Measurements from ENCODE around the gene ZMYND8. TPM values are rescaled to one million over a fixed set of nuclear protein-coding genes. Genes with fewer than 3 reads are reported as not detected.
"Not testable (repeated sequence)": the region's sequence is repeated elsewhere in the genome, so short reads cannot be mapped to it uniquely, and the experiment has no call there.

Gene ZMYND8
- total RNA-seq, 1 donor from 2014 or later = 47.0 TPM

- intact Hi-C loops (cut with micrococcal nuclease) = no loop called here
Measured at GRCh38 chr20:47373206-47373733, 16.8 kb upstream of the ZMYND8 start.

- intact Hi-C loops (cut with micrococcal nuclease) = no loop called here
Measured at GRCh38 chr20:47370850-47371782, 14.6 kb upstream of the ZMYND8 start.

- intact Hi-C loops (cut with micrococcal nuclease) = no loop called here
Measured at GRCh38 chr20:47370214-47370613, 13.7 kb upstream of the ZMYND8 start.

- intact Hi-C loops (cut with micrococcal nuclease) = no loop called here
Measured at GRCh38 chr20:47368301-47368700, 11.8 kb upstream of the ZMYND8 start.

- intact Hi-C loops (cut with micrococcal nuclease) = not testable (repeated sequence)
Measured at GRCh38 chr20:47366301-47366700, 9.8 kb upstream of the ZMYND8 start.

DNA sequence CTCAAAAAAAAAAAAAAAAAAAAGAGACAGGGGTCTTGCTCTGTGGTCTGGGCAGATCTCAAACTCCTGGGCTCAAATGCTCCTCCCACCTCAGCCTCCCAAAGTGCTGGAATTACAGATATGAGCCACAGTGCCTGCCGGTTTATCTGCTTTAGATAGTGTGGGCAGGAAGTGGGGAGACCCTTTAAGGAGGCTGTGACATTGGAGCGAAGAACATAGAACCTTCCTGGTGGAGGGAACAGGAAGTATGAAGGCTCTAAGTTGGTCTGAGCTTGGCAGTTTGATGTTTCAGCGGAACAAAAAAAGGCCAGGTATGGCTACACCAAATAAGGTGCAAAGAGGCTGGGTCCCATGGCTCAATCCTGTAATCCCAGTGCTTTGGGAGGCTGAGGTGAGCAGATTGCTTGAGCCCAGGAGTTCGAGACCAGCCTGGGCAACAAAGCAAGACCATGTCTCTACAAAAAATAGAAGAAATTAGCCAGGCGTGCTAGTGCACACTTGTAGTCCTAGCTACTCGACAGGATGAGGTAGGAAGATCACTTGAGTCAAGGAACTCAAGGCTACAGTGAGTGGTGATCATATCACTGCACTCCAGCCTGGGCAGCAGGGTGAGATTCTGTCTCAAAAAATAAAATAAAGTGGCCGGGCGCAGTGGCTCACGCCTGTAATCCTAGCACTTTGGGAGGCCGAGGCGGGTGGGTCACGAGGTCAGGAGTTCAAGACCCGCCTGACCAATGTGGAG is 8.7 kb upstream of the ZMYND8 start:
- intact Hi-C loops (cut with micrococcal nuclease) = no loop called here

DNA sequence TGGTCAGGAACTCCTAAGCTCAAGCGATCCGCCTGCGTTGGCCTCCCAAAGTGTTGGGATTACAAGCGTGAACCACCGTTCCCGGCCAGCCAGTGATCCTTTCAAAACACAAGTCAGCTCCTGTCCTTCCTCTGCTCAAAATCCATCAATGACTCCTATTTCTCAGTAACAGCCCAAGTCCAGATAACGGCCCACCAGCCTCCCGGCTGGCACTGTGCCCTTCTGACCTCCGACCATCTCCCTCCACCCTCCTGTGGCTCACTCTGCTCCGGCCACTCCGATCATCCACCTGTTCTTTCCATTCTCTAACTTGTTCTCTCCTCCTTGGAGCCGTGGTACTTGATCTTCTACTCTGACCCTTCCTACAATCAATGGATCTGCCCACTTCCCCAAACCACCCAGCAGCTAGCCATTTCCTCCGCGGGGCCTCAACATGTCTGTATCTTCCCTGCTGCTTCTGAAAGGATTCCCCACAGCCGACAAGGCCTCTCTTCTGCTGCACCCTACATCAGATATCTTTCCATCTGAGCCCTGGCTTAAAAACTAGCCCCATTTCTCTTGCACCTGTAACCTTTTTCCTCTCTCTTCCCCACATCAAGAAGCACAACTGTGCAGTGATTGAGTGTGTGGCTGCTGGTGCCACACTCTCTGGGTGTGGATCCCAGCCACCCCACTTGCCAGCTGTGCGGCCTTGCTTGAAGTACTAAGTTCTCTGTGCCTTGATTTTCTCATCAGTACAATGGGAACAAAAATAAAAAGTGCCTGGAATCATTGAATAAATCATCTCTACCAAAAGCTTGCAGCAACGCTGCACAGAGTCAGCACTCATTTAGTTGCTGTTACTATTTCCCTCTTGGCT is 6.1 kb upstream of the ZMYND8 start:
- intact Hi-C loops (cut with micrococcal nuclease) = no loop called here

GRCh38 chr20:47361057-47361915 is 4.8 kb upstream of the ZMYND8 start:
- intact Hi-C loops (cut with micrococcal nuclease) = no loop called here

DNA sequence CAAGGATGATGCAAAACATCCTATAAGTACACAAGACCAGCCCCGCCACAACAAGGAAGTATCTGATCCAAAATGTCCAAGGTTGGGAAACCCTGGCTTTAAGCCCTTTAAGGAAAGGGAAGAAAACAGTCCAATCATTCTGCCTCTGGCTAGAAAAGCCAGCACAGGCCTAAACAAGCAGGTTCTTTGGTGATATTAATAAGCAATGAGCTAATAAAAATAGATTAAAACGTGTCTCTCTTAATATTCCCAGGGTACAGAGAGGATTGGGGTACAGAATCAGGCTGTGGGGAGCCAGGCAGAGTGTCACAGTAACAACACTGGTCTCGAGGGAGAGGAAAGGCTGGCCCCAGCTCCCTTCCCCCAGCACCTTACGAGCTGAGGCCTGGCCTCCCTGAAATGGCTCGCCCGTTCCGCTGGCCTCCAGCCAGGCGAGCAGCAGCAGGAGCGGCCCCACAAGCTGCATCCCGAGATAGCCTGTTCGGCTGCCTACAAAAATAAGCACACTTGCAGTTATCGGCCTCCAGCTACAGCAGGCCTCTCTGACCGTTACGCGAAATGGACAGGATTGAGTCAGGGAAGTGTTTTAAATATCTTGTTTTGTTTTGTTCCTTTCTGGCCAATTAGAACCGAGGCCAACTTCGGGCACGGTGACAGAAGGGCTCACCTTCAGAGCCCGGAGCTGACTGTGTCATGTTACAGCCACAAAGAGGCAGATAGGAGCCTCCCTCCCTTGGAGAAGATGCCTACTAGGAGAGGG is 4.0 kb upstream of the ZMYND8 start:
- intact Hi-C loops (cut with micrococcal nuclease) = no loop called here

- intact Hi-C loops (cut with micrococcal nuclease) = loop anchor here (5.0 kb wide), 3 partner anchors 42 to 253 kb away; no protein-coding TSS in a partner anchor
Measured at GRCh38 chr20:47359530-47360296, 3.2 kb upstream of the ZMYND8 start.

- intact Hi-C loops (cut with micrococcal nuclease) = loop anchor here (5.0 kb wide), 3 partner anchors 42 to 253 kb away; no protein-coding TSS in a partner anchor
Measured at GRCh38 chr20:47358672-47359529, 2.4 kb upstream of the ZMYND8 start.

- intact Hi-C loops (cut with micrococcal nuclease) = loop anchor here (5.0 kb wide), 3 partner anchors 41 to 254 kb away; no protein-coding TSS in a partner anchor
Measured at GRCh38 chr20:47358039-47358671, 1.7 kb upstream of the ZMYND8 start.

DNA sequence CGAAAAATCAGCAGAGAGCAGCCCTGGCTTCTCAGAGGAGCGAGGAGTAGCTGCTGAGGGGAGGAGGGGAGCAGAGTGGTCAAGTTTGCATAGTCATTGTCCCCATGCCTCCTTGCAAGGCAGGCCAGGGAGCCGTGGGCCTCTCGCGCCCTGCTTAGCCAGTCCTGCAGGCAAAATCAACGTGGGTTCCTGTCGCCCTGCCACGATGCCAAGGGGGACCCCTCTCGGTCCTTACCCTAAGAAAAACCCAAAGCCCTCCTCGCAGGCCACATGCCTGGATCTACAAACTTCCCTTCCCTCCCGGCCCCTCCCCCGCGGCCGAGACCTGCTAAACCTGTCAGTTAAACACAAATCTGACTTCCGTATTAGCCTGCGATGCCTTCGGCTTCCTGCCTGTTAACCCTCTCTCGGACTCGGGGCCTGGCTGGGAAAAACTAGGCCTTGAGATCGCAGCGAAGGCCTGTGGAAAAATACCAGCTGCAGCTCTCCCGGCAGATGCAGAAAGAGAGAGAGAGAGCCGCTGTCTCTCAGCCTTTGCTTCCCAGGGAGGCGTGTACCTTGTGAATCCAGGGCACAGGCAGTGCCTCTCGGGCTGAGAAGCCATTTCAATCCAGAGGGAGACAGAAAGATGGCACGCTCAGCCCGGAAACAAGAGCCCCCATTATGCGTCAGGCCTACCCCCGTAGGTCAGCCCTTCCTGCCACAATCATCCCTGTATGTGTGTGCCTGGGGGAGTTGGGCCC is 968 bp upstream of the ZMYND8 start:
- intact Hi-C loops (cut with micrococcal nuclease) = loop anchor here (2.0 to 5.0 kb wide), 4 partner anchors 23 to 255 kb away; no protein-coding TSS in a partner anchor

DNA sequence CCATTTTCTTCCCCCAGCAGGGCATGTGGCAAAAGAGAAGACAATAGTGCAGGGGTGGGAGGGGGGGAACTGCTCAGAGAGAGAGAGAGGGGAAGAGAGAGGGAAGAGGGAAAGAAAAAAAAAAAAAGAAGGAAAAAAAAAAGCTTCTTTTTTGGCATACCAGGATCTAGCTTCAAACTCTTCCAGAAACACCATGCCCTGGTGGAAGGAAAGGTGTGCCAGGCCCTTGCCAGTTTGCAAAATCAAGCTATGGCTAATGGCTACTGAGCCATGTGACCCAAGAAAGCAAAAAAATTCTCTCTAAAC is 326 bp downstream of the ZMYND8 start:
- intact Hi-C loops (cut with micrococcal nuclease) = loop anchor here (1.0 to 5.0 kb wide), 5 partner anchors 25 to 256 kb away; no protein-coding TSS in a partner anchor

DNA sequence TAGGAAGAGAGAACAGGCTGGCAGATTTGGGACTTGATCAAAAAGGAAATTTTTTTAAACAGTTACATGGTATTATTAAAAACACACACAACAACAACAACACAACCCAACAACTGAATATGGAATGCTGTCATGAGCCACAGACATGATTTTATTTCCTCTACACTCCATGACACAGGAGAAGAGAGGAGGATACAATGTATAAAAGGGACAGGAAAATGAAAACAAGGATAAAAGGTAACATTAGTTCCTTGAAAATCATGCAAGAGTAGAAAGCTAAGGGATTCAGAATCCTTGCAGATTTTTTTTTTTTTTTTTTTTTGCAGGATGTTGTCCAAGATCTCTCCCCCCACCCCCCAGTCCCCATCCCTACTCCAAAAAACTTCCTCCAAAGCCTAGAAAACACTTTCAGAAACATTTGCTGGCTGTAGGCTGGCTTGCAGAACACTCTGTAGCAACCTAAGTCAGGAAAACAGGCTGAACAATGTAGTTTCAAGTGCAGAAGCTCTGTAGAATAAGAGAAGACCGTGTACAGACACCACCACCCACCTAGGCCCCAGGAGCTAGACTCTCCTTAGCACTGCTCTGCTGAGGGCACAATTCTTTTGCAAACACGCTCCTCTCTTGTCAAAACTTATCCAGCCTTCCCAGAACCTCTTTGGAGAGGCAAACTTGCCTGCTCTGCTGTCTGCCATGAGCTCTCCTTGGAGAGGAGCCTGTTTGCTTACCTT is 845 bp downstream of the ZMYND8 start:
- intact Hi-C loops (cut with micrococcal nuclease) = loop anchor here (1.0 to 5.0 kb wide), 5 partner anchors 25 to 257 kb away; no protein-coding TSS in a partner anchor
